Superior temporal gyrus (tissue), 1 donor: ENCODE results near the gene ANKRD13D.
"Not testable (repeated sequence)": the region's sequence is repeated elsewhere in the genome, so short reads cannot be mapped to it uniquely, and the experiment has no call there.

ENCODE experiments used
- DNase-seq: peaks from one replicate; pipeline ENCODE4 v3.0.0-alpha.2; 2016; ENCODE audit errors: extremely low spot score

The ANKRD13D gene

DNA sequence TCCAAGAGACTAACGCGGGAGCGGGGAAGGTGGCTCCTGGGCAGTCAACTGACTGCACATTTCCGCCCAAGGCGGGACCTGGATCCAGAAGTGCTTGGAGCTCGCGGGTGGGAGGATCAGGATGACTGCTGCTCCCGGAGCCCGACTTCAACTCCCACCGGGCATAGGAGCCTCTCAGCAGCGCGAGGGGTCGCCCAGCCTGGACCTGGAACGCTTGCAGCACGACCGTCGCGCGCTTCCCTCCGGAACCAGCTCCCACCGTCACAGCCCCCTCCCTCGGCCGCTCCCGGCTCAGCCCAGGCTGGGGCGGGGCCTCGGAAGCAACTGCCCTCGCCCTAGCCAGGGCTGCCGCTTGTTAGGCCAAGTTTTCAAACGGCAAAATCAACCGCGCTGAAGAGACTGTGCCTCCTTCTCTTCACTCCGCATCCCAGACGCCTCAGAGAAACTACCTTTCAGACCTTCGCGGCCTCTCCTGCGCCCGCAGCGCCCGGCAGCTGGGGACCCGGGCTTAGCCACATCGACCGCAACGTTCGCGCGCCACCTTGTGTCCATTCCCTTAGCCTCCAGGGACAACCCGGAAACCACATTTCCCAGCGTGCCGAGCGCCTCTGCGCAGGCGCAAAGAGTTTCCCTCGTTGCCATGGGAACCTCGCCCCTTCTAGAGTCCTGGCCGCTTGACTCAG is 28.2 kb downstream of the ANKRD13D start:
- DNase-seq, result peak; percentile 99

DNA sequence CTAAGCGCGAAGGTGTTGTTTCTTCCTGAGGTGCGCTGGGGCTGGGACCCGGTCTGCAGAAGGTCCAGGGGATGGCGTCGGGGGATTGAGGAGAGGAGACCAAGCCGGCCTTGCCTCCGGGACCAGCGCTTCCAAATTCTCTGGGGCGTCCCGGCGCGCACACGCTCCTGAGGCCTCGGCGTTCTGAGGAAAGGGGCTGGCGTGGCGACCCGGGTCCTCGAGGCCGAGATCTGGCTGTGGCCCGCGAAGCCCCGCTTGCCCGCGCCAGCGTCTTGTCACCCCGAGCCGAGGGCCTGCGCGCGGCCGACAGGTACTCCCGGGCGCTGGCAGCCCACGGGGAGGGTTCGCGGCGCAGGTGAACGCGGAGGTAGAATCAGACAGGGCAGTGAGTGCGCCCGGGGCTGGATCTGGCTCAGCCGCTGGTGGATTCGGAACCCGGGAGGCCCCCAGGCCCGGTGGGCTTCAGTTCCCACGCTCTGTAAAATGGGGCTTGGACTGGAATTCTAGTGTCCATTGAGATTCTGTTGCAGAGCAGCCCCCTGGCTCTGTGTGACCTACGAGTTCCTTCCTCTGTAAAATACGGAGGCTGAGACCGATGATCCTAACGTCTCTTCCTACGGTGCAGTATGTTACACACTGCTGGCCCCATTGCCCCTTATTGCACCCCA is 28.9 kb downstream of the ANKRD13D start:
- DNase-seq, result no peak

DNA sequence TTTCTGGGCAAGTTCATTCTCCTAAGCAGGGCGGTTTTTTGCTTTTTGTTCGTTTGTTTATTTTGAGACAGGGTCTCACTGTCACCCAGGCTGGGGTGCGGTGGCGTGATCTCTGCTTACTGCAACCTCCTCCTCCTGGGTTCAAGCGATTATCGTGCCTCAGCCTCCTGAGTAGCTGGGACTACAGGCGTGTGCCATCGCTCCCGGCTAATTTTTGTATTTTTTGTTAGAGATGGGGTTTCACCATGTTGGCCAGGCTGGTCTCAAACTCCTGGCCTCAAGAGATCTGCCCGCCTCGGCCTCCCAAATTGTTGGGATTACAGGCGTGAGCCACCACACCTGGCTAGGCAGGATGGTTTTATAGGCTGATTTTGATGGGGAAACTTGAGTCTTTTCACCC is 29.8 kb downstream of the ANKRD13D start:
- not testable (repeated sequence) for DNase-seq

DNA sequence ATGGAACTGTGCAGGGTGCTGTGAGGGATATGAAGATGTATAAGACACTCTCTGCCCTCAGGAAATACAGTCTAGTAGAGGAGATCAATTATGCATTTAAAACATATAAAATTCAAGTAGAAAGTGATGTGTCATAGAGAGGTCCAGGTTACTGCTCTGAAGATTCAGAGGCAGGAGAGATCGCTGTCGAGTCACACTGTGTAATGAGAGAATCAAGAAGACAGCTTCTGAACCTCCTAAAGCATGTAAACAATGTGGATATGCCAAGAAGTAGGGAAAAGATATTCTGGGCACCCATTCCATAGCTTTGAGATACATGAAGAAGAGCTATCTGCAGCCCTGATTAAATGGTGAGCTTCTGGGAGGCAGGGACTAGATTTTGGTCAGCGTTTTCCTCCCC is 30.9 kb downstream of the ANKRD13D start:
- no peak for DNase-seq

DNA sequence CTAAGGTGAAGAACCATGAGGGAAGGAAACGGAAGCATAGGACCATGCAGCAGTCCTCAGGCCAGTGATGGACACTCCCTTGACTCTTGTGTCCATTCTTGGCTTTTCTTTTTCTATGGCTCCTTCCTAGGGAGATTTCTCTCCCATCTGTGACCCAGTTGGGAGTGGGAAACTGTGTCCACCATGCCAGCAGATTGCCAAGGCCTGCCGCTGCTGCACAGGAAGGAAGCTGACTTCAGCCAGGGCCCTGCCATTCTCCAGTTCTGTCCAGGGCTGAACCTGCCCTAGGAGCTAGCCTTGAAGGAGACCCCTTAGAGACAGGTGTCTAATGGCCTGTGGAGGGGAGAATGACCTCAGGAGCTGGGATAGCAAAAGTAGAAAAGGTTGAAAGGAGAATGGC is 31.6 kb downstream of the ANKRD13D start:
- DNase-seq, result no peak

DNA sequence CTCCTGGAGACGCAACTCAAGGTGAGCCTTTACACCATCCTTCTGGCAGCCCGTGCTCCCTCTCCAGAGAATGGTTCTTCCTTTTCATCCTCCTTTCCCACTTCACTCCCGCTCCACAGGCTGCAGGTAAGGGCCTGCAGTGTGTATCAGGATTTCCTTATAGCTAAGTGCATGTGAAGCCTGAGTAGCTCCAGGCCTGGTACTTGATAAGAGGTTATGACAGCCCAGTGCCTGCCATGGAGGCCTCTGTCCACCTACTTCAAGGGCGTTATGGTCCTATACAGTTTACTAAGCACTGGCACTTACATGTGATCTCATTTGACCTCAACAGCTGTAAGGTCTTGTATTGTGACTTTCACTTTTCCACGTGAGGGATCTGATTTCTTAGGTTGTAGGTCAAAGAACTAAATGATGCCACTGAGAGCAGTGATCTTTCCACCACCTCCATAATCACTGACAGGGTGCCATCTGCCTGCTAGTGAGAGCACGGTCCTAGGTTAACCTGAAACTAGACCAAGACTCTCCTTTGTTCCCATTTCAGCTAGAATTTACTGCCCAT is 32.3 kb downstream of the ANKRD13D start:
- DNase-seq, result no peak

DNA sequence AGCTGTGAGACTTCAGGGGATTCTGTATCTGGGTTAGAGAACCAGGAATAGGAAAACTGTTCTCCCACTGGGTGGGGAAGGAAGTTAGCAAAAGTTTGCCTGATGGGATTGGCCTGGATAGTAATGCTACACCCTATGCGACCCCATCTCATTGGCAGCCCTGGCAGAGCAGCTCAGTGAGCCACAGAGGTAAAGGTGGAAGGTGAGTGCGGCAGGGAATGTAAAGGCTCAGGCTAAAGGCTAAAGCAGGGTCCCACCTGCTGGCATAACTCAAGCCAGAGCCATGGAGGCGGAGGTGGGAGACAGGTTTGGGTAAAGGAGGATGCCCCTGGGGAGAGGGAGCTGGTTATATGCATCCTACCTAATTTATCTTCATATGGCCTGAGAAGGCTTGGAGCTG is 32.9 kb downstream of the ANKRD13D start:
- DNase-seq, result no peak

DNA sequence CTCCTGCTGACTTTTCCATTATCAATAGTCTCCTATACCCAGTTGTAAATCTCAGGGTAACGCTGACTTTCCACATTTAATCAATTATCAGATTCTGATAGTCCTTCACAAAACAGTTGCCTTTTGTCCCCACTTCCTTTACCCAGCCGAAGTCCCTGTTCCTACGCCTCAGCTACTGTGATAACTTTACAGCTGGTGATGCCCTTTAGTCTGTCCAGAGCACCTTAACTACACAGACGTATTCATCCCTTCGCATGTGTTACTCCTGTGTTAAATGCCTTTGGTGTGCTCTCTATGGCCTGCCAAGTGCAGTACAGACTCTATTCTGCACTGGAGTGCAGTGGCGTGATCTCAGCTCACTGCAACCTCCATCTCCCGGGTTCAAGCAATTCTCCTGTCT is 34.4 kb downstream of the ANKRD13D start:
- no peak for DNase-seq

DNA sequence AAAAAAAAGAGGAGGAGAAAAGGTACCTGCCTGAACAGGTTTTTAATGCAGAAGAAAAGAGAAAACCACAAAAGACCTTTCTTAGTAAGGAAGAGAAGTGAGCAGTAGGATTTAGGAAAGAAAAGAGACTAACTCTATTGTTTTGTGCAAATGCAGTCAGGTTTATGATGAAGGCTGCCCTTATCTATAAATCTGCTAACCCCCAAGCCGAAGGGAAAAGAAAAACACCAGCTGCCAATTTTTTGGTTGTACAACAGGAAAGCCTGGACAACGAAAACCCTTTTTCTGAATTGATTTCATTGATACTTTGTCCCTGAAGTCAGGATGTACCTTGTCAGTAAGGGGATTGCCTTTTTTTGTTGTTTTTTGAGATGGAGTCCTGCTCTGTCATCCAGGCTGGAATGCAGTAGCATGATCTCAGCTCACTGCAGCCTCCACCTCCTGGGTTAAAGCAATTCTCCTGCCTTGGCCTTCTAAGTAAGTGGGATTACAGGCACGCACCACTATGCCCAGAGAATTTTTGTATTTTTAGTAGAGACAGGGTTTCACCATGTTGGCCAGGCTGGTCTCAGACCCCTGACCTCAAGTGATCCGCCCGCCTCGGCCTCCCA is 43.1 kb downstream of the ANKRD13D start:
- DNase-seq, result no peak

DNA sequence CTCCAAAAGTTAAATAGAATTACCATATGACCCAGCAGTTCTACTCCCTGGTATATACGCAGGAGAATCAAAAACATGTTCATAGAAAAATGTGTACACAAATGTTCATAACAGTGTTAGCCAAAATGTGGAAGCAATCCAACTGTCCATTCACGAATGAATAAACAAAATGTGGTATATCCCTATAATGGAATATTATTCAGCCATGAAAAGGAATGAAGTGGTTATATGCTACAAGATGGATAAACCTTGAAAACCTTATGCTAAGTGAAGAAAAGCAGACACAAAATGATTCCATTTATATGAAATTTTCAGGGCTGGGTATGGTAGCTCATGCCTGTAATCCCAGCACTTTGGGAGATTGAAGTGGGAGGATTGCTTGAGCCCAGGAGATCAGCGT is 48.2 kb downstream of the ANKRD13D start:
- no peak for DNase-seq

DNA sequence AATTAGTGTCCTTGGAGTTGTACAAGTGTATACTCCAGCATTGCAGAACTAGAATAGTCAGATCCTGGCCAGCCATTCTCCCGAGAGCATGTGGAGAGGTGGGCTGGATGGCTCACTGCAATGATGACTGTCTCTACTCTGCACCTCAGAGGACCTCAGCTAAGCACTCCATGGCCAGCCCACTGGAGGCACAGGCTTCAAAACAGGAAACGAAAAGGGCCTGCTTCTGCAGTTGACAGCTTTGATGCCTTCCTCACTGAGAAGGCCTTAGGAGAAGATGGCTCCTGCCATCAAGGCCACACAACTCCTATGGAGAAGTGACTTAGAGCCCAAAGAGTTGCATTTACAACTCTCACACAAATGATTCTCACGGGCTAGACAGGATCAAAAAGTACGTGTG is 55.2 kb downstream of the ANKRD13D start:
- DNase-seq, result no peak

DNA sequence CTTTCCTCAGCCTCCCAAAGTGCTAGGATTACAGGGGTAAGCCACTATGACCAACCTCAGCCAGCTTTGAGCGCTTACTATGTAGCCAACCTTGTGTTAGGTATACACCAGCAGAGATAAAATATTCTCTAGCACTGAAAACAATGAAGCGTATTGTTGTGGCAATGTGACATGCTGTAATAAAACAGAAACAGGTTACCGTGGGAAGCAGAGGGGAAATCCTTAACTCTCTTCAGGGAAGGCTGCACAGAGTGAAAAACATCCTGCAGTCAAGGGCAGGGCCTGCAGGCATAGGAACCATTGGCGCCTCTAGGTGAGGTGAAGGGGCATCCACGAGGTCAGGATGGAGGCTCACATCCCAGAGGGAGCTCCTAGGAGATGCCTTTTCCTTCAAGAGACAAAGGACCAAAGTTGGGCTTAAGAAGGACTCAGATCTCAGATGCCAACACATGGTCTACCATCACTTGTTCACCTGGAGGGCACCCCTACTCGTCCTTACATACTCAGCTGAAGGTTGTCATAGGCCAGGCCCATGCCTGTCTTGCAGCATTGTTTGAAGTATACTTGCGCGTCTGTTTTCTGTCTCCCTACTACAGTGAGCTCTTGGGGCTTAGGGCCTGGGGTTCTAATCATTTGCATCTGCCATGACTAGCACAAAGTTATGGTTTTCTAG is 56.3 kb downstream of the ANKRD13D start:
- DNase-seq, result no peak

DNA sequence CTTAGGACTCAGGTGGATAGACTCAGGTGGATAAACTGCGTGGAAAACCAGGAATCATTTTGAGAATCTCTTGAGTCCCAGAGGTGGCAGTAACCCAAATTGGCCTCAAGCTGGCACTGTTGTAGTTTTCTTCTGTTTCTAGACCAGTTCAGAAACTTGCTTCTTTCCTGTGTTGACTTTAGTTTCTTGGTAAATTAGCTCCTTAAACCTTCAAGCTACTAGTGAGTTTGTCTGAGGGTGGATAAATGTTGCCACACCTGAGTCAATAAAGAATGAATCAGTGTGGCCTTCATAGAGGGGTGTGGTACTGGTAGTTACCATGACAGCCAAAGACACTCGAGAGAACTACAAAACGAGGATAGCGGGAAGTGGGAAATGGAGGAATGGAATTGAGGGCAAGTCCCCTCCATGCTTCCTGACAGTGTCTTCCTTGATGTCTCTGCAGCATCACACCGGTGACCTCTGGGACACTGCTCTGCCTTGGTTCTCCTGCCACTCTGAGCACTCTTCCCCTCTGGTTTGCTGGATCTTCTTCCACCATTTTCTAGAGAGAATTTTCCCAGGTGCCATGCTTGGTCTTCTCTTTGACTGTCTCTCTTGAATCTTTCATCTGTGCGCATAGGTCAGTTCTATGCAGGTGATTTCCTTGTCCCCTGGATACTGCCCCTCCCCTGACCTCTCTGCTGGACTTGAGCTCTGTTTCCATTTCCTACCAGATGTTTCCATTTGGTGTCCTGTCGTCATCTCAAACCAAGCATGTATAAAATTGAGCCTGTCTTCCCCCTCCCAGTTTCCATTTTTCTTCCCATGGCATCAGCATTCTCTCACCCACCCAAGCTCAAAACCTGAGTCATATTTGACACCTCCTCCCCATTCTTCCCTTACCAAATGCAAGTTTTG is 57.1 kb downstream of the ANKRD13D start:
- DNase-seq, result peak; percentile 49

DNA sequence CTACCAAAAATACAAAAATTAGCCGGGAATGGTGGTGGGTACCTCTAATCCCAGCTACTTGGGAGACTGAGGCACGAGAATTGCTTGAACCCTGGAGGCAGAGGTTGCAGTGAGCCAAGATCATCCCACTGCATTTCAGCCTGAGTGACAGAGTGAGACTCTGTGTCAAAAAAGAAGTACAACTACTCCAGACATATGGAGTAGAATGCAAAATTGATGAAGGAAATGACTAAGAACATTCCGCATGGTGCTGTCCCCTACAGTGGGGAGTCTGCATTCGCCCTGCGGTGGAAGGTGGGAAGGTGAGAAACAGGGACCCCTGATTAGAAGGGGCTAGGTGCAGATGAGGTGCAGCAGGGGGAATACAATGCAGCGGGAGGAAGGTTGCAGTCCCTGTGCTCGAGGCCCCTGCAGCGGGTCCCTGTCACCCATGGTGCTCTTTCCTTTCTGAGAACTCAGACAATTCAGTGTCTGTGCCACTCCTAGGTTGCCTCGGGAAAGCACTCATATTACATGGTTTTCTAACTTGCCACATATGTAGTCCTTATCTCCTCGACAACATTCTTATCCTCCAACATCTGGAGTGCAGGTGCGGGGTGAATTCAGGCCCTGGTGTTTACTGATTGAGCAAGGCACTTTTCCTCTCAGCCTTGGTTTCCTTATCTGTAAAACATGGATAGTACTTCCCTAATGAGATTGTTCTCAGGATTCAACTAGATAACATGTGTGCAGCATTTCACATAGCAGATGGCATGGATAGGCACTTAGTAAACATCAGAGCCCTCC is 59.1 kb downstream of the ANKRD13D start:
- no peak for DNase-seq

DNA sequence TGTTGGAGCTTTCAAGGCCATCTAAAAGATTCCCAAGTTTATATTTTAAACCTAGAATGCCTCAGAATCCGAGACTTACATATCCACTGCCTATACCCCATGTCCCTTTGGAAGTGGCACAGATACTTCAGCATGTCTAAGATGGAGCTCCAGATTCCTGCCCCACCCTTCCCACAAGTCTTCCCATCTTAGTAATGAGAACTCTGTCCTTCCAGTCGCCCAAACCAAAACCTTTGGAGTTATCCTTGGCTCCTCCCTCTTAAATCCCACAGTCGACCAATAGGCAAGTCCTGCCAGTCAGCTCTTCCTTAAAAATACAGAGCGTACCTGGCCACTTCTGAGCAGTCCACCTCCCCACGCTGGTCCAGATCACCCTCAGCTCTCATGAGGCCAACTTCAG is 59.9 kb downstream of the ANKRD13D start:
- DNase-seq, result no peak

DNA sequence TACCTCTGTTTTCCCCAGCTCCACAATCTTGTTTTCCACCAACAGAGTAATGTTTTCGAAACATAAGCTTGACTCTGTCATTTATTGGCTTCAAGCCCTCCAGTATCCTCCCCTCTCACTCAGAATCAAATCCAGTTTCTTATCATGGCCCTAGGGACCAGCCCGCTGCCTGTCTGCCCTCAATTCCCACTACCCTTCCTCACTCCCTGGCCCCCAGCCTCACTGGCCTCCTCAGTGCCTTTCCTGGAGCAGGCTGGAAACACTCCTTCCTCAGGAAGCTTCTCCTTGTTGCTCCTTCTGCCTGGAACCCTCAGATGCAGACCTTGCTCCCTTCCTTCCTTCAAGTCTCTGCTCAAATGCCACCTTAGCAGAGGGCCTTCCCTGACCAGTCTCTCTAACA is 60.4 kb downstream of the ANKRD13D start:
- no peak for DNase-seq

DNA sequence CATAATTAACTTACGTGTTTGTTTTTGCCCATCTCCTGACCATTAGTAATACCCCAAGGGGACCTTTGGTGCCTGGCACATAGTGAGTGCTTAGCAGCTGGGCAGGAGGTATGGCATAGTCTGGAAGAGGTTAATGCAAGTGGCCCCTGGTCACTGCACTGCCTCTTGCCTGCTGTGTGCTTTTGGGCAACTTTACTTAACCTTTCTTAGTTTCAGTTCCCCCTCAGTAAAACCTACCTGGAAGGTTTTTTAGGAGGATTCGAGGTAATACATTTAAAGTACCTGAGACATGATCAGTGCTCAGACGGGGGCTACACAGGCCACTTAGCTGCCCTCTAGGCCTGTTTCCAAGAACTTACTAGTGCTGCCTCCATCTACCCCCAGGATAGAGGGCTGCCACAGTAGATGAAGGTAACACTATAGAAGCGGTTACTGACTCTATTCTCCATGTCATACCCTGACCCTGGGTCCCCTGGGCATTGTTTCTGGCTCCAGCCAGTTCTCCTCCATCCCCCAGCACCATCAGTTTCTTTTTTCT is 60.9 kb downstream of the ANKRD13D start:
- no peak for DNase-seq

DNA sequence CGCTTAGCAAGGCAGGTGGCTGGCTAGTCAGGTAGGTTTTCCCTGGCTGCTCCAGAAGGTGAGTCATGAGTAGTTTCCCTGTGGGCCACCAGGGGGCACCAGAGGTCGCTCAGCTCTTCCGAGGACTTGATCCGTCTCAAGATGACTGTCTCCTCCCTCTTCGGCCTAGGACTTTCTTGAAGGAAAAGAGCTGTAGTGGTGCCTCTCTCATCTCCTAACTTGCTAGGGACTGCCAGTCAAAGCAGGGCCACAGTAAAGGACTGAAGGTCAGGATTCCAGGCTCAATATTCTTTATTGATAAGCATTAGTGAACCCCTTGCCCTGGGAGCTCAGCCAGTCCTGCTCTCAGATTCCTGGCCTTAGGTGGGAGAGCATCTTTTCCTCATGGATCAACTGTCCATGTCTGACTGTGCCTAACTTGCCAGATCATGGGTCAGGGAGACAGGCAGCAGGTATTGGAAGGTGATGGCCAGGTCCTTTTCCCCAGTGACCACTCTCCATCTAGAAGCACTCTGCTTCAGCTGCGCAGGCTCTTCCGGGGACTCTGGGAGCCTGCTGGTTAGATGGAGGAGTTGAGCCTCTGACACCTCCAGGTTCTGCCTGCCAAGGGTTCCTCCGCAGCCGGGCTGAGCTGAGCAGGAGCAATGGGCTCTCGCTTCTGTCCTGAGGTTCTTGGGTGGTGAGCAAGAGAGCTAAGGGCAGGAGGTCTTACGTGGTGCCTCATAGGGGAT is 62.3 kb downstream of the ANKRD13D start:
- peak; percentile 85 for DNase-seq
